ENCODE data around the gene WDR43. TPM values are rescaled to one million over a fixed set of nuclear protein-coding genes. Genes with fewer than 3 reads are reported as not detected.
A peak's percentile ranks its signal among the peaks of the same experiment; 100 is the strongest.

Gene WDR43
- total RNA-seq, 2 donors from 2014 or later, result 66.6 to 84.3 TPM

- Mint-ChIP-seq H3K27ac (peak overlapping the region; percentile 56), H3K4me1 (peaks cover 2% of the 10 kb centered on the region), H3K4me3 (no peak overlapping the region), H3K36me3 (ENCODE audit: low read depth) (no peaks in the 10 kb centered on the region), H3K27me3 (no peaks in the 10 kb centered on the region)
- DNase-seq (no peak), ATAC-seq (no peak)
- no peaks in the 10 kb centered on the region for H3K9me3 ChIP-seq (ENCODE audit: control insufficient read depth, low read length, poor library complexity, severe bottlenecking)
Measured at GRCh38 chr2:28979576-28980366, 85.3 kb downstream of the WDR43 start.

- no peak for ATAC-seq
- no peaks in the 10 kb centered on the region for H3K9me3 ChIP-seq (ENCODE audit: control insufficient read depth, low read length, poor library complexity, severe bottlenecking)
- no peak for DNase-seq
- H3K27me3 Mint-ChIP-seq, result no peaks in the 10 kb centered on the region
- no peaks in the 10 kb centered on the region for H3K36me3 Mint-ChIP-seq (ENCODE audit: low read depth)
- no peak overlapping the region for H3K4me3 Mint-ChIP-seq
- H3K4me1 Mint-ChIP-seq, result peaks cover 2% of the 10 kb centered on the region
- H3K27ac Mint-ChIP-seq, result no peak overlapping the region
Measured at GRCh38 chr2:28980368-28981015, 86.0 kb downstream of the WDR43 start.

DNA sequence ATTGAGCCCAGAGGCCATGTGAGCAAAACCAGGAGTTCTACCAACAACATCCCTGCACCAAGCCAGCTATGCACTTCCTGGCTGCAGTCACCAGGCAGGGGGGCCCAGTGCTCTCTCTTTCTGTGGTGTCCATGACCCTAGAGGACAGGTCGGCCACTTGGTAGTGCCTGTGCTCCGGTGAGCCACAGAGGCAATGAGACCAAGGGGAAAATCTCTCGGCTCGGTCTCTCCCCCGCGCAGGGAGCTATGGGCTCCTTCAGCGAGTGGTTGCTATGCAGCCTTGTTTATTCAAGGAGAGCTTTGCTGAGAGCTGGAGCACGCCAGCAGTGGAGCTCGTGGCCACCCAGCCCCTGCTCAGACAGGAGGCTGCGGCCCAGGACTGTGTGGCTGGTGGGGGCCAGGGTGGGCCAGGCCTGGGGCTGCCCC lies 86.6 kb downstream of the WDR43 start, which contains the start of gene TOGARAM2:
Gene TOGARAM2 (plus strand): TSS at position 283 of the 426 bp plus-strand sequence. CDS start 13,537 bp downstream, outside the sequence.
- Mint-ChIP-seq H3K4me1 (no peaks in the 10 kb centered on the region), H3K36me3 (ENCODE audit: low read depth) (no peaks in the 10 kb centered on the region), H3K27me3 (no peaks in the 10 kb centered on the region), H3K4me3 (no peak within 1 kb of the TSS), H3K27ac (no peak within 1 kb of the TSS)
- no peak for DNase-seq
- ATAC-seq, result no peak
- no peaks in the 10 kb centered on the region for H3K9me3 ChIP-seq (ENCODE audit: control insufficient read depth, low read length, poor library complexity, severe bottlenecking)

GRCh38 chr2:28981620-28982376 lies 87.3 kb downstream of the WDR43 start:
- no peak overlapping the region for H3K4me3 Mint-ChIP-seq
- H3K4me1 Mint-ChIP-seq, result no peaks in the 10 kb centered on the region
- DNase-seq (no peak), ATAC-seq (no peak)
- H3K36me3 Mint-ChIP-seq (ENCODE audit: low read depth), result no peaks in the 10 kb centered on the region
- no peaks in the 10 kb centered on the region for H3K27me3 Mint-ChIP-seq
- no peak overlapping the region for H3K27ac Mint-ChIP-seq
- no peaks in the 10 kb centered on the region for H3K9me3 ChIP-seq (ENCODE audit: control insufficient read depth, low read length, poor library complexity, severe bottlenecking)

GRCh38 chr2:28982381-28982950 lies 88.0 kb downstream of the WDR43 start:
- Mint-ChIP-seq H3K36me3 (ENCODE audit: low read depth) (no peaks in the 10 kb centered on the region), H3K27ac (no peak overlapping the region), H3K4me1 (no peaks in the 10 kb centered on the region), H3K4me3 (no peak overlapping the region), H3K27me3 (no peaks in the 10 kb centered on the region)
- no peak for ATAC-seq
- no peaks in the 10 kb centered on the region for H3K9me3 ChIP-seq (ENCODE audit: control insufficient read depth, low read length, poor library complexity, severe bottlenecking)
- DNase-seq, result no peak

- no peaks in the 10 kb centered on the region for H3K9me3 ChIP-seq (ENCODE audit: control insufficient read depth, low read length, poor library complexity, severe bottlenecking)
- H3K27ac Mint-ChIP-seq, result no peak overlapping the region
Measured at GRCh38 chr2:28986429-28986828, 92.0 kb downstream of the WDR43 start.

GRCh38 chr2:28989973-28990372 lies 95.5 kb downstream of the WDR43 start:
- no peak overlapping the region for H3K4me3 Mint-ChIP-seq
- H3K4me1 Mint-ChIP-seq, result no peaks in the 10 kb centered on the region
- no peaks in the 10 kb centered on the region for H3K9me3 ChIP-seq (ENCODE audit: control insufficient read depth, low read length, poor library complexity, severe bottlenecking)
- DNase-seq (no peak), ATAC-seq (no peak)
- no peak overlapping the region for H3K27ac Mint-ChIP-seq
- H3K36me3 Mint-ChIP-seq (ENCODE audit: low read depth), result no peaks in the 10 kb centered on the region
- peaks cover 1% of the 10 kb centered on the region for H3K27me3 Mint-ChIP-seq

More at GRCh38 chr2:28986429-28986828, 92.0 kb downstream of the WDR43 start:
- Mint-ChIP-seq H3K36me3 (ENCODE audit: low read depth) (no peaks in the 10 kb centered on the region), H3K27me3 (no peaks in the 10 kb centered on the region), H3K4me3 (no peak overlapping the region), H3K4me1 (no peaks in the 10 kb centered on the region)
- no peak for DNase-seq
- no peak for ATAC-seq

DNA sequence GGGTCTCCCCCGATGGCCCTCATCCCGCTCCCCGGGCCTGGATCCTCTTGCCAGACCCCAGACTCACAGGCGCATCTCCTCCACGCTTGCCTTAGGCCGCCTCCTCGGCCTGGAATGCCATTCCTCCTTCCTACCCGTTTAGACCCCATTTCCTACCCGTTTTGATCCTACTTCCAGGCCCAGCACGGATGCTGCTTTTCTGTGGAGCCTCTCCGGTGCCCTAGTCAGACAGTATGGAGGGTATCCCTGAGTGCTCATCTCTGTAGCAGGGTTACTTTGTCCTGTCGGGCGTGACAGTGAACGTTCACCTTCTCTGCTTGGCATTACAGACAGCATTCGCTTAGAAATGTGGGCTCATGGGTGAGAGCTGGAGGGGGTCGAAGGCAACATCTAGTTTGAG lies 96.0 kb downstream of the WDR43 start:
- no peak for ATAC-seq
- DNase-seq, result no peak
- no peaks in the 10 kb centered on the region for H3K36me3 Mint-ChIP-seq (ENCODE audit: low read depth)
- no peak overlapping the region for H3K27ac Mint-ChIP-seq
- H3K27me3 Mint-ChIP-seq, result peaks cover 5% of the 10 kb centered on the region
- no peaks in the 10 kb centered on the region for H3K4me1 Mint-ChIP-seq
- H3K4me3 Mint-ChIP-seq, result no peak overlapping the region
- no peaks in the 10 kb centered on the region for H3K9me3 ChIP-seq (ENCODE audit: control insufficient read depth, low read length, poor library complexity, severe bottlenecking)

GRCh38 chr2:28991021-28991420 lies 96.6 kb downstream of the WDR43 start:
- Mint-ChIP-seq H3K4me1 (peaks cover 2% of the 10 kb centered on the region), H3K4me3 (no peak overlapping the region), H3K27ac (no peak overlapping the region), H3K36me3 (ENCODE audit: low read depth) (no peaks in the 10 kb centered on the region), H3K27me3 (peaks cover 5% of the 10 kb centered on the region)
- H3K9me3 ChIP-seq (ENCODE audit: control insufficient read depth, low read length, poor library complexity, severe bottlenecking), result no peaks in the 10 kb centered on the region
- ATAC-seq (no peak), DNase-seq (no peak)

- Mint-ChIP-seq H3K4me1 (peaks cover 2% of the 10 kb centered on the region), H3K27ac (no peak overlapping the region), H3K4me3 (no peak overlapping the region), H3K36me3 (ENCODE audit: low read depth) (no peaks in the 10 kb centered on the region), H3K27me3 (peaks cover 5% of the 10 kb centered on the region)
- H3K9me3 ChIP-seq (ENCODE audit: control insufficient read depth, low read length, poor library complexity, severe bottlenecking), result no peaks in the 10 kb centered on the region
- no peak for ATAC-seq
- no peak for DNase-seq
Measured at GRCh38 chr2:28991460-28991859, 97.0 kb downstream of the WDR43 start.

- no peaks in the 10 kb centered on the region for H3K36me3 Mint-ChIP-seq (ENCODE audit: low read depth)
Measured at GRCh38 chr2:28993206-28993960, 98.9 kb downstream of the WDR43 start.

GRCh38 chr2:28994074-28994473 lies 99.6 kb downstream of the WDR43 start:
- H3K4me3 Mint-ChIP-seq, result no peak overlapping the region
- no peak overlapping the region for H3K27ac Mint-ChIP-seq
- H3K9me3 ChIP-seq (ENCODE audit: control insufficient read depth, low read length, poor library complexity, severe bottlenecking), result no peaks in the 10 kb centered on the region
- peaks cover 5% of the 10 kb centered on the region for H3K27me3 Mint-ChIP-seq
- H3K4me1 Mint-ChIP-seq, result peaks cover 7% of the 10 kb centered on the region
- DNase-seq (no peak), ATAC-seq (no peak)
- no peaks in the 10 kb centered on the region for H3K36me3 Mint-ChIP-seq (ENCODE audit: low read depth)

More at GRCh38 chr2:28993206-28993960, 98.9 kb downstream of the WDR43 start:
- Mint-ChIP-seq H3K4me3 (no peak overlapping the region), H3K27ac (no peak overlapping the region), H3K4me1 (peaks cover 5% of the 10 kb centered on the region), H3K27me3 (peaks cover 5% of the 10 kb centered on the region)
- H3K9me3 ChIP-seq (ENCODE audit: control insufficient read depth, low read length, poor library complexity, severe bottlenecking), result no peaks in the 10 kb centered on the region
- ATAC-seq, result no peak
- DNase-seq, result no peak
